Lower leg skin (tissue), 3 donors: ENCODE measurements around the gene ADCY2.

Experiments used
- CTCF ChIP-seq, 3 donors: fragments of 450-650 bp; IDR thresholded peaks; one replicate each; pipeline ENCODE4 v1.5.1; 2016; ENCODE audit warnings: antibody characterized with exemption in 3 of 3, mild to moderate bottlenecking in 3 of 3, moderate library complexity in 2 of 3
- POLR2A ChIP-seq, 2 donors: fragments of 450-650 bp; IDR thresholded peaks; one replicate each; pipeline ENCODE4 v1.6.1; 2016 to 2017; ENCODE audit warnings: antibody characterized with exemption in 2 of 2, mild to moderate bottlenecking in 1 of 2, moderate library complexity in 1 of 2

- TF ChIP-seq POLR2A (IDR thresholded peaks at IDR 0.05) = no peak
- TF ChIP-seq CTCF (IDR thresholded peaks at IDR 0.05) = no peak
These were observed 7.4 kb upstream of the ADCY2 start for GRCh38 chr5:7388553-7388952.
